HG03575 (cell line): ENCODE data around the gene ACSM5.
"Not testable (repeated sequence)": the region's sequence is repeated elsewhere in the genome, so short reads cannot be mapped to it uniquely, and the experiment has no call there.

Experiments used
- ATAC-seq: cut with Tn5 transposase; IDR thresholded peaks from one replicate; pipeline ENCODE4 v1.9.1; 2021; ENCODE audit not compliant: unreplicated experiment, insufficient number of reproducible peaks, low FRiP score; ENCODE audit errors: extremely low read depth

Gene ACSM5

DNA sequence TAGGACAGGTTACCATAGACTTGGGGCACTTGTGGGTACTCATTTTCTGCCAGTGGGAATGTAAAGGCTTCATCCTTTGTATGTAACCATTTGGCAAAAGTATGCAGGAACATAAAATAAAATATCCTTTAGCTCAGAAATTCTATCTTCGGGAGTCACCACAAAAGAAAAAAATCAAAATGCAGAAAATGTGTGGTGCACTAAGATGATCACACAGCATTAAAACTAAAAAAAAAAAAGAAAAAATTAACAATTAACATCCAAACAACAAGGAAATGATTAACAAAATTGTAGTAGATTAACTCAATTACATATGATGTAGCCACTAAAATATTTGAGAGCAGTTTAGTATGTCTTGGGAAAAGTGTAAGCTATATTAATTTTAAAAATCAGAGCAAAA, 31.4 kb downstream of the ACSM5 start:
- ATAC-seq = not testable (repeated sequence)

DNA sequence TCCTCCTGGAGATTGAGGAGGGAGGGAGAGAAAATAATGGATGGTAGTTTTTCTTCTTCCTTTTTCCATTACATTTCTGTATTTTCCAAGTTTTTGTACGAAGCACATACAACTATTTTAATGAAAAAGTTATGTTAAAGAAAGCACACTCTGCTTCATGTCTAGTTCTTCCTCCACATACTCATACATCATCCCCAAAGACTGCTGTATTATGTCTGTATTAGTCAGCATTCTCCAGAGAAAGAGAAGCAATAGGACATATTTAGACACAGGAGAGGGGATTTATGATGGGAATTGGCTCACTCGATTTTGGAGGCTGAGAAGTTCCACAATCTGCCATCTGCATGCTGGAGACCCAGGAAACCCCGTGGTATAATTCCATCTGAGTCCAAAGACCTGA, 31.9 kb downstream of the ACSM5 start:
- ATAC-seq = no peak

DNA sequence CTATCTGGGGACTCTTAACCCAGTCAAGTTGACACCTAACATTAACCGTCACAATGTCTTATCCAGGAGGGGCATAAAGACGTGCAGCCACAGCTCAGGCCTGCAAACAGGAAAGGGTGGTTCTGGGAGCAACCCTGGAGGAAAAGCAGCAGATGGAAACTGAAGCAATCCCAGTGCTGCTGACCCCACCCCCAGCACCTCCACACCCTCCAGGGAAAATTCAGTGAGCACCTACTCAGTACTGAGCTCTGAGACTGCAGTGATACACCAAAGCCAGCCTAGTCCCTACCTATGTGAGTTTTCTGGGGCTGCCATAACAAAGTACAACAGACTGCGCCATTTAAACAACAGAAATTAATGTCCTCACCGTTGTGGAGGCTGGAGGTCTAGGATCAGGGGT, 32.5 kb downstream of the ACSM5 start:
- ATAC-seq = not testable (repeated sequence)

DNA sequence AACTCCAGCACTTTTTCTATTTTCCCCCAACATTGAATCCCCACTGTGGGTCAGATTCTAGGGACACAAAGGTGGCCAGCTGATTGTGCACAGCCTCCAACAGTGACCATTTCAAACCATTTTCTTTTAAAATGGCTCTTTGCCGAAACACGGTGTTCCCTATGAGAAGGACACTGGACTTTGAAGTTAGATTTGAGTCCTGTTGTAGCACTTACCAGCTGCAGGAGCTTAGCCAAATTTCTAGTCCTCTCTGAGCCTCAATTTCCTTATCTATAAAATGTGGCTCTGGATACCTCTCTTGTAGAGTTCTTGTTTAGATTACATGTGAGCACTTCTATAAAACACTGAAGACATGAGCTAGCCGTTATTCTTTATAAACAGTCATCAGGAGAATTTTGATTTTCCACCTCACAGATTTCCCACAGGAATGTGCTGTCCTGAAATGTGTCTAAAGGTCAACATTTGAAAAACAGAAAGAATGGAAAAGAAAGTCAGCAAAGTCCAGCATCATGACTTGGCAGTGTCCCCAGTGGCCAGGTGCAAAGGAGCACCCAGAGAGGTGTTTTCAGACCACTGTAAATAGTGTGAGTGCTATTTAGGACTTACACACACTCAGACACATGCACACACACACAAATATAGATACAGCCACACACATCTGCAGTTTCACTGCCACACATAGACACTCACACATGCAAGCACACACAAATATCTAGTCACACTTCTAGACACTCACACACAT, 37.5 kb downstream of the ACSM5 start:
- not testable (repeated sequence) for ATAC-seq

DNA sequence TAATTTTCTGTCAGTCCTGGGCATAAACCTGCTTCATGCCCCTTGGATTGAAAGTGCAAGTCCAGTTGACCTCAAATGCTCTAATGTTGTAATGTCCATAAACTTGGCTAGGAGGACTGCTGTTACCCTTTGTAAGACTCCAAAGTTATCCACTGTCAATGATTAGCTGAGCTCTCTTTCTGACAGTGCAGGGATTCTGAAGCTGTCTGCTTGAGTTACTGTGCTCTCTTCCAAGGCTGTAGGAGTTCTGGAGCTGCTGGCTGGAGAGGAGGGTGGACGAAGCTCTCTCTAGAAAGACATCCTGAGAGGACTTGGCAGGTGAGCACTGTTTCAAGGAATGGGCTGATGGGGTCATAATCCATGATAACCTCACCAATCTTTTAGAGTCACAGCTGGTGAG, 42.0 kb downstream of the ACSM5 start, which contains the start of gene ACSM2A:
Gene ACSM2A (plus strand): TSS at position 158 of the 400 bp plus-strand sequence. CDS start 8,594 bp downstream, outside the sequence.
- ATAC-seq = not testable (repeated sequence)

DNA sequence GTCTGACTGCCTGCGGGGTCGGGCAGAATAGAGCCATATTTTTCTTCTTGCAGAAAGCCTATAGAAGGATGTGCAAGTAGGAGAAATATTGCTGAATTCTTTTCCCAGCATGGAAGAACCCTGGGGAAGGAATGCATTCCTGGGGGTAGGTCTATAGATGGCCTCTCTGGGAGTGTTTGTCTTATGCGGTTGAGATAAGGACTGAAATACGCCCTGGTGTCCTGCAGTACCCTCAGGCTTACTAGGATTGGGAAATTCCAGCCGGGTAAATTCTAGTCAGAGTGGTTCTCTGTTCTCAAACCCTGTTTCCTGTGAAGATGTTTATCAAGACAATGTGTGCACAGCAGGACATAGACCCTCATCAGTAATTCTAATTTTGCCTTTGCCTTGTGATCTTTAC, 44.3 kb downstream of the ACSM5 start:
- ATAC-seq = not testable (repeated sequence)

DNA sequence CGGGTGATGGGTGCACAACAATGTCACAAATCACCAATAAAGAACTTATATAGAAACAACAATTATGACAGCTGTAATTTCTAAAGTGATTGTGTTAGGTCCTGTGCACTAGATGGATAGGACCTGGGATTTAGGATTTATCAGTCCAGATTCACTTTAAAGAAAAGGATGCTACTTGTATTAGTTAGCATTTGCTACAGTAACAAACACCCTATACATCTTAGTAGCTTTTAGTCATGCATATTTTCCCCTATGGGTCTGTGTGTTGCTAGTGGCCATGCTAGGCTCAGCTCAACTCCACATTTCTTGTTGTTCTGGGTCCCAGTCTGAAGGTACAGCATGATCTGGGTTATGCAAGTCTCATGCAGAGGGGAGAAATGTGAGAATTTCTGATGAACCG, 49.9 kb downstream of the ACSM5 start:
- not testable (repeated sequence) for ATAC-seq

DNA sequence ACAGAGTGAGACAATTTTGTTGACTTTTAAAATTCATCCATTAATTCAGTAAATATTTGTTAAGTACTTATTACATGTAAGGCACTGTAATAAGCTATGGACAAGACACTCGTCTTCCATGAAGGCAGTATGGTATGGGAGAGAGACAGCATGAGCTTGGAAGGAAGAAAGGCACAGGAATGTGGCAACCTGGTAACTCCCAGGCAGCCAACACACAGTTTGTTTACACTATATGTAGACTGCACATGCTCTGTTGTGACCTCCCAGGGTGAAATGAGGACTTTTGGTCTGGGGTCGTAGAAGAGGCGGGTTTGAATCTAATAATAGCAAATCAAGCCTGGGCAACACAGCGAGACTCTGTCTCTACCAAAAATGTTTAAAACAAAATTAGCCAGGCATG, 51.0 kb downstream of the ACSM5 start:
- ATAC-seq = not testable (repeated sequence)

DNA sequence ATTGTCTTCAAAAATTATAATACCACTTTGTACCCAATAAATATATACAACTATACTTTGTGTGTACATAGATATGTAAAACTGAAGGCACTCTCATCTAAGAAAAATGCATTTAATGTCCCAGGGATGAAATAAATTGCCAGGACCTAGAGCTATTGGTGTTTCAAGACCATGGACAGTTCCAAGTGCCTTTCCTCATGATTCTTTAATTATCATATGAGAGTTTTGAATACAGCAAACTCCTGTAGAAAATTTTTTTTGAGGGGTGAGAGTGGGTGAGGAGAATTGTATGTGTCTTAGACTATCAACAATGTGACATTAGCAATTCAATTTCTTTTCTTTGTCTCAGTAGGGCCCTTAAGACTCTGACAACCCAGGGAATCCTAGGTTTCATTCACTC, 59.6 kb downstream of the ACSM5 start:
- ATAC-seq = not testable (repeated sequence)

DNA sequence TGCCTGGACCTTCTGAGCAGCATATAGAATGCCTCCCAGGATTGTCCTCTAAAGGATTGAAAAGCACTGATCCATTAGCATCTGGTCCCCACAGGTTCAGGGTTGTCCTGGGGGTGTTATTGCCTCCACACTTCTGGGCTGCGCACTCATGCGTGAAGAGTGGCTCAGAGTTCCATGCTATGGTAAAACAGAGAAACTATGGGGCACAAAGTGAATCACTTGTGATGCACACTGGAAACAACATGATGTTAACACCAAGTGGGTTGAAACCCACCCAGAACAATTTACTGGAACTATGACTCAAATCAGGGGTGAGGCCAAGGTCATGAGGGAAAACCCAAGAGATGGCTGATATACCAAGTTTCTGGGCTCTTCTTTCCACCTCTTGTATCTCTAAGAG, 60.6 kb downstream of the ACSM5 start:
- not testable (repeated sequence) for ATAC-seq

DNA sequence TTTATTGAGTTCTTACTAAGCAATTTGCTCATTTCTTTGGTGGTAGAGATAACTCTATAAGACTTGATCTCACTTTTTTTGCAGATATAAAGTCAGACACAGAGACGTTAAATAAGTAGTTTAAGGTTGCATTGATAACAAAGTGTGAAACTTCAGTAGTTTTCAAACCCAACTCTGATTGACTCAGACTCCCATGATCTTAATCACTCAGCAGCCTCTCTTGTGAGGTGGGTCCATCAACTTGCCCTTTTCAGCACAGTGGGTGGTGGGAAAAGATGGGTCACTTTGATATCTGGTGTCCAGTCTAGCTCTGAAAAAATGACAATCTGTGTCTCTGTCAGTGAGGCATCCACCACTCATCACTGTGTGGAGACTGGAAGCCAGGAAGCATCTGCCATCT, 61.4 kb downstream of the ACSM5 start:
- not testable (repeated sequence) for ATAC-seq

DNA sequence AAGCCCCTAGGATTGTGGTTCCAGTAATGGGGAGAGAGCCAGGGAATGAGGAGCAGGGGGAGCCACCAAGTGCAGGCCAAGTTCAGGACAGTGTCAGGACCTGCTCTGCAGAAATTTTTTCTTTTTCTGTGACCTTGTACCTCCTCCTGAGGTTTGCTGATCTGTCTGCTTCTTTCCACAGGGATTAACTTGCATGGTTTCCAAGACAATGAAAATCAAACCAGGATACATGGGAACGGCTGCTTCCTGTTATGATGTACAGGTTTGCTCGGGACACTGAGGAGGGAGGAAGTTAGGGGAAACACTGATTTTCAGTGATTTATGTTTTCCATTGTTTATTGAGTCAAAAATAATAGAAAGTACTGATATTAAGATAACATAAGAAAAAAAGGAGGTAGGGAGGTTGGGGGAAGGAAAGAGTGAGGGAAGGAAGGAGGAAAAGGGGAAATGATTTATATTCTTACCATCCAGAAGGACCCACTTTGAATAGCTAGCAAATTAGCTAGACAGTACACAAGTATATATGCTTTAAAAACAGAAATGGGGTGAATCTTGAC, 67.9 kb downstream of the ACSM5 start:
- ATAC-seq = not testable (repeated sequence)

DNA sequence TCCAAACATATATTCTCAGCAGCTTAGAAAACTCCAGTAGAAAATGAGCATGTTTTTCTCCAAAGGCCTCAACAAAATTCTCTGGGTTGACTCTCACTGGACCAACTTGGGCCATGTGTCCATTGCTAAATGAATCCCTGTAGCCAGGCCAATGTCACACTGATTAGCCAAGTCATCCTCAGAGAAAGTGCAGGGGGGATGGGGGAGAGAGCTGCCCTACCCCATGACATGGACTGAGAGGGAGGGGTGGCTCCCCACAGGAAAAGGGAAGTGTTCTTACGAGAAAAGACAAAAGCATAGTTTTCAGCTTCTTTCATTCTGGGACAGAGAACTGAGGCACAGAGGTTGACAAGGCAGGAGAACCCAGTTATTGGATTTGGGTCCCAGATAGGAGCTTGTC, 74.7 kb downstream of the ACSM5 start:
- not testable (repeated sequence) for ATAC-seq

DNA sequence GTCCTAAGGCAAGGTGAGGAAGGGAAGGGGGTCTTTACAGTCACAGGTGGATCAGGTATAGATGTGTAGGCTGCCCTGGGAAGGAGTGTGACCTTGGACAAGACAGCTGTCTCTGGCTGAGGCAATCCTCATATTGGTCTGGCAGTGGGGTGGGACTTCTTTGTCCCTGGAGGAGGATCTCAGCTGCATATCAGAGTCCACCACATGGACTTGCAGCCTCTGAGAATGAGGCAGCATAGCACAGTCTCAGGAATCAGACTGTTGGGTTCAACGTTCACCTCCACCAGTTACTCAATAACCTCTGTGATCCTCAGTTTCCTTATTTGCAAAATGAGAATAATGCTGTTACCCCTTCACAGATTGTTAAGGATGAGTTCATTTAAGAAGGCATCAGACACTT, 75.4 kb downstream of the ACSM5 start:
- ATAC-seq = no peak

DNA sequence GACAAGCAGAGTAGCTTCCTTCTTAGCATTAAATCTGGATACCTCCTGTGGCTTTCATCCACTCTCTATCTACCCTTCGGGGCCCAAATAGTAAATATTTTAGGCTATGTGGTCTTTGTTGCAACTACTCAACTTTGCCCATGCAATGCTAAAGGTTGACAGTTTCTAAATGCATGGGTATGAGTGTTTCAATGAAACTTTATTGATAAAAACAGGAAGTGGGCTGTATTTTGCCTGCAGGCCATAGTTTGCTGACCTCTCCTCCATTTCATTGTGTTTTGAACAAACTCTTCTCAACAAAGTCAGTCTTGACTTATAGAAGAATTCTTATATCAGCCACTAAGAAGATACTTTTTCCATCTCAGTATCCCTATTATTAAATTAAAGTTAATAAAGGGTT, 76.1 kb downstream of the ACSM5 start:
- no peak for ATAC-seq
